CD4-positive, alpha-beta T cell treated with Interleukin-6 at 100 ng/mL for 8 hours (primary cell): ENCODE results near the gene WDR48.

Experiments
- DNase-seq: peaks from one replicate; pipeline ENCODE4 v3.0.0-alpha.2; 2020; ENCODE audit warnings: mixed read lengths, low spot score

WDR48 gene

GRCh38 chr3:39140341-39140971 lies 88.6 kb downstream of the WDR48 start:
- no peak for DNase-seq

- DNase-seq = no peak
Measured at GRCh38 chr3:39141171-39141995, 89.6 kb downstream of the WDR48 start.

DNA sequence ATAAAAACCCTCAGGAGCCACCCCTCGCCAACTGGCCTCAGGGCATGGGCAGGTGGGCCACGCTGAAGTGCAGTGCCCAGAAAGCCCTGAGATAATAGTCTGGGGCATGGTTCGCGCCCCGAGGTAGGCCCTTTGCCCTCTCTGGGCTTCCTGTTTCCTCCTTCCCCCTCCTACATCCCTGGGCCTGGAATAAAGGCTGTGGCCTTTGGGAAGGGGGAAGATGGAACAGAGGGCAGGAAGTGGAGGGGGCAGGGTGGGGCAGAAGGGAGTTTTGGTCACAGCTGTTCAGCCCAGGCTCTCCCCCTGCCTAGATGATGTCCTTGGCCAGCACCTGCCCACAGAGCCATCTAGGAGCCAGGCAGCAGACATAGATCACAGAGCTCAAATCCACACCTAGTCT lies 90.3 kb downstream of the WDR48 start:
- DNase-seq = no peak

DNA sequence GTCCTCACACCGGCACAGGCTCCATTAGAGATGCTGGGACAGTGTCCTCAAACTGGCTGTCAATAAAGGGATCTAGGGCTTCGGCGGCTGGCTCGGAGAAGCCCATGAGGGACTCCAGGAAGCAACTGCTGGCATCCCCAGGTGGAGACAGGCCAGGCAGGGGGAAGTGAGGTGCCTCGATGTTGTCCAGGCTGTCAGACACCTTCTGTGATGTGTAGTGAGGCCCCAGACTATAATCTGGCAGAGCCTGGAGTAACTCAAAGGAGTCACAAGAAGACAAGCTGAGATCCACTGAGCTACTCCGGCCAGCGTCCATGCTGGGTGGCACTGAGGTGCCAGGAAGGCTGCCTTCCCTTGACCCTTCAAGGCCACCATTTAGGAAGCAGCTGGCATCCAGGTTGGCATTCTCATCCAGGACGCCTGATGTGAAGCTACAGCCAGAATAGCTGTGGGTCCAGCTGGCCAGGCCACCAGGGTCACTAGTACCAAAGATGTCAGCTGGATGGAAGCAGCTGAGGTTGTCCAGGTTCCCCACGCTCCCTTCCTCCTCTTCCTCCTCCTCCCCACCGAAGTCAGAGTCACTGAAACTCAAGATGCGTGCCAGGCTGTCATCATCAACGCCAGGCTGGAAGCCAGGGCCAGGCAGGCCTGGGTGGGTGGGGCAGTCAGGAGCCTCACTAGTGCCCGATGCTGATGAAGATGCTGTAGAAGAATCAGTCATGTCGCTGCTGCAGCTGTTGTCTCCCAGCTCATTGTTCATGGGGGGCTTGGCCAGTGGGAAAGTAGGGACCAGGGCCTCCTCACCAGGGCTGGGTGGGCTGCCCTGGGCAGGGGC lies 91.5 kb downstream of the WDR48 start:
- no peak for DNase-seq

DNA sequence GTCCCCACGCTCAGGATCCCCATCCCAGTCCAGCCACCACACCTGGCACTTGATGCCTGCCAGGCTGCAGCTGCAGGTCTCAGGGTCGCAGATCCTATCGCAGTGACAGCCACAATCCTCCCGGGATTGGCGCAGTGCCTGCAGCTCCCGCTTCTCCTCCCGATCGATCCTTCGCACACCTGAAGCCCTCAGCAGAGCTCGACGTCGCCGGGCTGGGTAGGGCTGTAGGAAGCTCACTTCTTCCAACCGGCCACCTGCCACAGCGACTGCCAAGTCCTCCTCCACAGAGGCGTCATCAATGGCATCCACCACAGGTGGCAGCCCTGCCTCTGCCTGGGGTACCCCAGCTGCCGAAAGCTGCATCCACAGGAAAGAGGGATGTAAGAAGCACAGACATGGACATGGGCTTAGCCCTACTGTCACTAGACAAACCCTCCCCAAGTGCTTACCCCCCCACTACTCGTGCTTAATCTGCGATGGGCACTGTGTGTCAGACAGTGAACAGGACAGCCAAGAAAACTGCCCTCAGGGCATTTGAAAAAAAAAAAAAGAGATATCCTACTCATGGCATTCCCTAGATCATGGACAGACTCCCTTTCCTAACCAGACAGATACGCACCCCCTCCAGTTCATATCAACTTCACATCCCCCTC lies 92.4 kb downstream of the WDR48 start:
- no peak for DNase-seq

DNA sequence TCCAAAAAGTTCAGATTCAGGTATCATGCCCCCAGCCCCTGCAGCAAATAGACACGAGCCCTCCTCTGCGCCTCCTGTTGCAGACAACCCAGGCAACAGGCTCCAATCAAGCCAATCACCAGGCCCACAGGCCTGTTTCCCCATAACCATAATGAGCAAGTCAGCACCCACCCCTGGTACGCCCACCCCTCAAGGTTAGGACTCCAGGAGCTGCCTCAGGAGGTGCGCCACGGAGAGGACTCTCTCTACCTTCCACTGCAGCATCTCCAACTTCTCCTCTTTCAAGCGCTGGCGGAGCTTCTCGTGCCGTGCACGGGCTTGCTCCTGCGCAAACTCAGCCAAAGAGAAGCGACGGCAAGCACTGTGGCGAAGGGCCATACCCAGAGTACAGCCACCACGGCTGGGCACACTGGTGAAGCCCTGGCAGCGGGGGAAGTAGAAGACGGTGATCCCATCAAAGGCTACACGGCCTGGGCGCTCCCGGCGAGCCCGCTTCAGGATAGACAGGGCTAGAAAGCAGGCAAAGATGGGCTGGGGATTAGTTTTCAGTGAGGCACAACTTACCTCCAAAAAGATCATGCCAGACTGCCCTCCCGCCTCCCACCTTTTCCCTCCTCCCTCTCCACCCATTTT lies 93.0 kb downstream of the WDR48 start:
- DNase-seq = no peak

DNA sequence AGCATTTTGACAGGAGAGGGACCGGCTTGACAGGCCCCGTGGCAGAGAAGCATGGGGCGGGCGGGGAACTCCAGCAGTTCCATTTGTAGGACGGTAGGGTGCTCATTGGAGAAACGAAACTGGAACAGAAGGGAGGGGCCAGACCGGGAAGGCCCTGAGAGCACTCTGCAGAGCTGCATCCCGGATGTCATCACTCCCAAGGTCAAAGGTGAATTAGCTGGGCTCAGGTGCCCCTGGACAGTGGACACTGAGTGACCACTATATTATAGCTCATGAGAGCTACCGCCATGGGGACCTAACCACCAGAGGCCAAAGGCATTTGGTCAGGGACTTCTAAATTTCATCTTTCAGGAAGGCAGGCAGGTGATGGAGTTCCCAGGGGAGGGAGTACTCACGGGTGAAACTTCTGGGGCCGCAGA lies 94.3 kb downstream of the WDR48 start:
- no peak for DNase-seq
